ENCODE measurements around the gene ZIC5.
"Not testable (repeated sequence)": the region's sequence is repeated elsewhere in the genome, so short reads cannot be mapped to it uniquely, and the experiment has no call there.

The ZIC5 gene

GRCh38 chr13:99960663-99961311 lies 10.8 kb downstream of the ZIC5 start:
- DNase-seq (ENCODE audit: low read depth, low spot score), result peak; percentile 23

DNA sequence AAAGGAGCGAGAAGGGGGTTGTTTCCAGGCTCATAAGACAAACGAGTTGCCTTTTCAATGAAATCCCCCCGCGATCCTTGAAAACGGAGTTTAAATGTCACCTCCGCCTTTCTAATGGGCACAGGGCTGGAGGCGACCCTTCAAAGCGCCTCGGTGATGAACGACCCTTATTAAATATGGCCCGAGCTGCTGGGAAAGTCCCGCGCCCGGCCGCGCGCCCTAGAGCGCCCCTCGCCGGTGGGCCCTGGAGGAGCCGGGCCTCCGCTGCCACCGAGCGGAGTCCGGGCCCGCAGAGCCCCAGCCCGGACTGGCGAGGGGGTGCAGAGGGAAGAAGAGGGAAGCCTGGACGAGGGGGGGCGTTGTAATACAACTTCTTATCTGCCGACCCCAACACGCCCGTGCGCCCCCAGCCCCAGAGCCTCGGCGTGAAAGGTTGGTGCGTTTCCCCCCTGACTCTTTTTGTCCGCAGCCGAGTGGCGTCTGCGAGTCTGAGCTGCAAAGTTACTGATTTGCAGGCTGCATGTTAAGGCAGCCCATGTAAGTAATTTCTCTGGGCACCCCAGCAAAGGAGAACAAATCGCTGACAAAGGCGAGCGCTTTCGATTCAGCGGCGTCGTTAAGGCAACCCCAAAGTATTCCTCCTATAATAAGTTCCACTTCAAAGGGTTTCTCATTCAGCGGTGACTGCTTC lies 11.9 kb downstream of the ZIC5 start:
- peak; percentile 67 for DNase-seq (ENCODE audit: low read depth, low spot score)

- peak; percentile 32 for DNase-seq (ENCODE audit: low read depth, low spot score)
These were observed 12.4 kb downstream of the ZIC5 start for GRCh38 chr13:99959127-99959539.

DNA sequence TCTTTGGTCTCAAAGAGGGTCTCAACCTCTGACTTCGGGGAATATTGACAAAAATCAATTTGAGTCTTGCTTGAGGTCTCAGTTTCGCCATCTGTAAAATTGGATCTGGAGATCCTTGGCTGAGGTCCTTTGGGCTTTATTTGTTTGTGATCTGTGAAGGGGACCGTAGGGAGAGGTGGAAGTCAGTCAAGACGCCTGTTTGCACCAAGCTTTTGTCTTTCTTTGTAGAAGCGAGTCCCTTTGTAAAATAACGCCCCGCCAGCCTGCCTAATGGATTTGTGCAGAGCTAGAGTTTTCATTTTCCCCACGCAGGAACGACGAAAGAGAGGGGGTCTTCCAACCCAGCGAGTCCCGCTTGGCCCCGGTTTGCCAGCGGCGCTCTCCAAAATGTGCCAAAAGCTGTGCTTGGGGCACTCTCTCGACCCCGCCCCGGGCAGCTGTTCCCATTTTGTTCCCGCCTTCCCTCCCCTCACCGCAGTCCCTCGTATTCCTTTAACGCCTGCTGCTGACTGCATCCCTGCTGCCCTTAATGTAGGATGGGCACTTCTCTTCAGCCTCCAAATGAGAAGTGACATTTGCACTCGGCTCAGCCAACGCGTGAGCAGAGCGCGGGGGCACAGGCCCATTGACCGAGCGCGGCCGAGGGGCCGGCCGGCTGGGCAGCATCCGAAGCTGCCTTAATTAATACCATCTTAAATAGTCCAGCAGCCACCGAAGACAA lies 13.0 kb downstream of the ZIC5 start:
- DNase-seq (ENCODE audit: low read depth, low spot score), result no peak

GRCh38 chr13:99956473-99957349 lies 14.9 kb downstream of the ZIC5 start:
- peak; percentile 37 for DNase-seq (ENCODE audit: low read depth, low spot score)

- DNase-seq (ENCODE audit: low read depth, low spot score), result peak; percentile 67
These were observed 15.7 kb downstream of the ZIC5 start for GRCh38 chr13:99955747-99956472.

DNA sequence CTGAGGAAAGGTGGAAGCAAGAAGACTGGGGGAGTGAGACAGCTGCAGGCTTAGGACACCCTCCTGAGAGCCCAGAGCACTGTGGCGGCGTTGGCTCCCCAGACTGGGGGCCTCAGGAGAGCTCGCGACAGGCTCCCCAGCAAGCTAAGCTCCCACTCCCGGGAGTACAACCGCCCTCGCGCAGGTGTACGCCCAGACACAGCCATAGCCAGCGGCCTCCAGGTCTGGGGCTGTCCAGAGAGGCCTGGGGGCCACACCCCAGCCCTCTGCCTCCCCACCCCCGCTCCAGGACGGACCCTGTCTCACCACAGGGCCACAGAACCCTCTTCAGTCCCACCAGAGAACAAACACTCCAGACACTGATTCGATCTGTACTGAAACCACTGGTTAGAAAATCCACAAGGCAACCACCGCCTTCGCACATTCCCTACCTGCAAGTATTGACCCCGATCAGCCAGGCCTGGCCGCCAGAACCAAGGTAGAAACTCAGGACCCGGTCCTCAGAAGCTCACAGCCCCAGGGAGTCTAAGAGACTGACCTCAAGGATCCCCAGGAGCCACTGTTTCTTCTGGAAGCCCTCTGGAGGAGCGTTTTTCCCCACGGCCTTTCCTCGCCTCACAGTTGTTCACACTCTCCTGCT lies 16.3 kb downstream of the ZIC5 start:
- no peak for DNase-seq (ENCODE audit: low read depth, low spot score)

DNA sequence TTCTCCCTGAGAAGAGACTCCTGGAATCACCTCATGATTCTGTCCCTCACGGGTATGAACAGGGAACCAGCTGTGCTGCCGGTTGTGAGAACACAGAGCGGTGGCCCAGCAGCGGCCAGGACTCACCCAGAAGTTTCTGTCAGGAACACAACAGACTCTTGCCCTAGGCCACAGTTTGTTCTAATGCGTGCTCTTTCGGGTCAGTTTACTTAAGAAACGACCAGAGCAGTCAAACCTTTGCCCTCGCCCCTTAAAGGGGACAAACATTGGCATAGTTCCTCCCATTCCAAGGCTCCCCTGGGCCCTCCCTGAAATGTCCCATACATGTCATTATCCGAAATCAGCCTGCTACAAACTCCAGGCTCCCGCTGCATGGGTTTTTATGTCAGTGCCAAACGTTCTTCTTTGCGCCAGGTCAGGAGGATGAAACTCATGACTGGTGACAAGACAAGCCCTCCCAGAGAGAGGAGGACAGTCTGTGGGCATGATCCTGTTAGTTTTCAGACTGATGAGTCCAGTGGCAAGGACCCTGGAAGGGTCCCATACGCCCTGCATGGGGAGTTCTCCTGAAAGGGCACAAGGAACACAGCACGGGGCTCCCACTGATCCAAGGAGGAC lies 18.3 kb downstream of the ZIC5 start:
- no peak for DNase-seq (ENCODE audit: low read depth, low spot score)

DNA sequence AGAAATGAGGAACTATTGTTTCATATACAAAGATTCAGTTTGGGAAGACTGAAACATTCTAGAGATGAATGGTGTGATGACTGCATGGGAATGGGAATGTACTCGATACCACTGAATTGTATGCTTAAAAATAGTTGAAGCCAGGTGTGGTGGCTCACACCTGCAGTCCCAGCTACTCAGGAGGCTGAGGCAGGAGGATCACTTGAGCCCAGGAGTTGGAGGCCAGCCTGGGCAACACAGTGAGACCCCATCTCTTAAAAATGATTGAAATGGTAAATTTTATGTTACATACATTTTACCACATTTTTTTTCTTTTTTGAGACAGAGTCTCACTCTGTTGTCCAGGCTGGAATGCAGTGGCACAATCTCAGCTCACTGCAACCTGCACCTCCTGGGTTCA lies 19.9 kb downstream of the ZIC5 start:
- DNase-seq (ENCODE audit: low read depth, low spot score), result not testable (repeated sequence)

DNA sequence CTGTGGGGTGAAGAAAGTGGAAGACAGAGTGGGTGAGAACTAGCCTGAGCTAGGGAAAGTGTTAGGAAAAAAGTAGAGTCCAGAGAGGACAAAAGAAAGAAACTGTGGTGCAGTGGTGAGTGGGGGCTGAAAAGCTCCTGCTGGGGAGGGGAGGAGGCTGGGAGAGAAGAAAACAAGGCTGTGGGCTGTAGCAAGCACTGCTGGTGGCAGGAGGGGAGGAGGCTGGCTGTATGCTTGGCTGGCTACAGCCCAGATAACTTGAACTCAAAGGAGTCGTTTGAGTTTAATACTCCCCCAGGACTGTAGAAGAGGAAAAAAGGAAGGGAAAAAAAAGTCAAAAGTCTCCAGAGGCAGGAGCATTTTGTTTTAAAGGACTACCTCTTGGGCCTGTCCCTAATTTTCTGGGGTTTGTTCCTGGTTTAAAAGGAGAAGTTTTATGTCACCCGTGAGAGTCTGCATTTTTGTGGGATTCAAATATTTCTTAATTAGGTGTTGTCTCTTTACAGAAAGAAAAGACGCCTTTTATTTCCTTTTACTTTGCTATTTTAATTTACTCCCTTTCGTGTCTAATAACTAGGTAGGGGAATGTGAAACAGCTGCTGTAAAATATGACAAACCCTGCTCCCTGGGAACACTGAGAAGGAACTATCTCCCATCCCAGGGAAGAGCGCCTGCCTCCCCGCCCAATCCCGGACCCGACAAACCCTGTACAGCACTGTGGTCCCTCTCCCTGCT lies 21.7 kb downstream of the ZIC5 start:
- DNase-seq (ENCODE audit: low read depth, low spot score), result peak; percentile 74

DNA sequence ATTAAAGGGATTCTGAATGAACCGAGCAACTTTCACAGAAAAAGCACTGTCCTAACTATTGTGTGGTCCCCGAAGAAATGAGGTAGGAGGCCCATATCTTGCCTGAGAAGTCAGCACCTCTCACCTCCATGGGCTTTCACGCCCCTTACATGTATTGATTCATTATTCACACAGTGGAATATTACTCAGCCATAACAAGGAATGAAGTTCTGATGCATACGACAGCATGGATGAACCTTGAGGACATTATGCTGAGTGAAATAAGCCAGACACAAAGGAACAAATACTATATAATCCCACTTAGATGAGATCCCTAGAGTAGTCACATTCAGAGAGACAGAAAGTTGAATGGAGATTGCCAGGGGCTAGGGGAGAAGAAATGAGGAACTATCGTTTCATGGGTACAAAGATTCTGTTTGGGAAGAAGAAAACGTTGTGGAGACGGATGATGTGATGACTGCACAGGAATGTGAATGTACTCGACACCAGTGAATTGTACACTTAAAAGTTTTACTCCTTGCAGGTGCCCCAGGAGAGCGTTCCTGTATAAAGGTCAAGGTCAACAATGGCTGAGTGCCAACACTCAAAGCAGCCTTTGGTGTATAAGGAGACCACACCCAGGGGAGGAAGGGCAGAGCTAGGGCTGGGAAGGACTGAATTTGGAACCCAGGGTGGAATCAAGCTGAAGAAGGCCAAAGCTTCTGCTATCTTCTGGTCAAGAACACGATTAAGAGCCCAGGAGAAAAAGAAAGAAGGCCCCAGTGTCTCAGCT lies 22.5 kb downstream of the ZIC5 start:
- DNase-seq (ENCODE audit: low read depth, low spot score), result no peak

DNA sequence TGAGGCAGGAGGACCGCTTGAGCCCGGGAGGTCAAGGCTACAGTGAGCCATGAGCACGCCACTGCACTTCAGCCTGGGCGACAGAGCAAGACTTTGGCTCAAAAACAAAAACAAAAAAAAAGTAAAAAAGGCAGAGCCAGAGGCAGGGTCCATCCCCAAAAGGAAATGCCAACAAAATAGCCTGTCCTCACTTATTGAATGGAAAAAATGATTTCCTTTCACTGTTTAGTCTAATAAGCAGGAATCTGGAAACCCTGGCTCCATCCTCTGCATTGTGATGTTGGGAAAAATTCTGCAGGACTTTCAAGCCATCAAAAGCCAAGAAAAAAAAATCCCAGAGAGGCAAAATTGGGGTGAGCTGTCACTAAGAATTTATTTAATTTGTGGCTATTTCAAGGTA lies 23.2 kb downstream of the ZIC5 start:
- DNase-seq (ENCODE audit: low read depth, low spot score), result no peak

DNA sequence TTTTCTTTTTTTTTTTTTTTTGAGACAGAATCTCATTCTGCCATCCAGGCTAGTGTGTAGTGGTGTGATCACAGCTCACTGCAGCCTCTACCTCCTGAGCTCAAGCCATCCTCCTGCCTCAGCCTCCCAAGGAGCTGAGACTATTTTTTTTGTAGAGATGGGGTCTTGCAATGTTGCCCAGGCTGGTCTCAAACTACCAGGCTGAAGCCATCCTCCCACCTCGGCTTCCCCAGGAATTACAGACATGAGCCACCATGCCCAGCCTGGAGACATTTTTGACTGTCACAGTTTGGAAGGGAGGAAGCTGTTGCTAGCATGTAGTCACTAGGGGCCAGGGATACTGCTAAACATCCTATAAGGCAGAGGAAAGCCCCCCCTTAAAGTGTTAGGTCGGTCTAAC lies 23.9 kb downstream of the ZIC5 start:
- no peak for DNase-seq (ENCODE audit: low read depth, low spot score)

- not testable (repeated sequence) for DNase-seq (ENCODE audit: low read depth, low spot score)
These were observed 26.1 kb downstream of the ZIC5 start for GRCh38 chr13:99945515-99945914.

GRCh38 chr13:99944606-99945005 lies 27.0 kb downstream of the ZIC5 start:
- DNase-seq (ENCODE audit: low read depth, low spot score), result no peak

DNA sequence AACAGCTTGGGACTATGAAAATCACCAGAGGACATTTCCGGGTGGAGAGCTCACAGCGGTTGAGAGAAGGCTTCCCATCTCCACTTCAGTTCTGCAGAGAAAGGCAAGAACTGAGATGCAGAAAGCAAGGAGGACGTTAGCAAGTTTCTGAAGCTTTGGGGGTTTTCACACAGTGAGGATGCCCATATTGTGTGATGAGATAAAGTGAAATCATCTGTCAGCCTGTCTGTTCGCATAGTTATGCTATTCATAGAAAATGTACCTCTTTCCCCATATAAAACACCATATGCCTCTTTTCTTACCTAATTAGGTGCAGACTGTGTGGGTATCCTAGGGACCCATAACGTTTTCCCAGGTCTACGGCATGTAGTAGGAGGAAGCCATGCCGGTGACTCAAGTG lies 27.5 kb downstream of the ZIC5 start:
- DNase-seq (ENCODE audit: low read depth, low spot score), result no peak

DNA sequence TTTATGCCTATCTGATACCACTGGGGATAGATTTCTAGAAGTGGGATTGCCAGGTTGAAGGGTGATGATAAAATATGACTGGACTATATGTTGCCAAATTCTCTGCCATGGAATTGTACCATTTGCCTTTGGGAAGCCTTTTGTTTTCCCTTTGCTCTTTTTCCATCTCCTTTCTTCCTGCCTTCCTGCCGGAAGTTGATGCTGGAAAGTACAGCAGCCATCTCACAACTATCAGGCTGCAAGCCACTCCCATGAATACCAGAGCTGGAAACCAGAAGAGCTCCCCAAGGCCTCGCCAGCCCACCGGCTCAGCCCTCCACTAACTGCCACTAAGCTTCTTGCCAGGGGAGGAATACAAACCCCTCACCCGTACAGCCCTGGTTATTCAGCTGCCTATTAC lies 29.7 kb downstream of the ZIC5 start:
- DNase-seq (ENCODE audit: low read depth, low spot score), result no peak

DNA sequence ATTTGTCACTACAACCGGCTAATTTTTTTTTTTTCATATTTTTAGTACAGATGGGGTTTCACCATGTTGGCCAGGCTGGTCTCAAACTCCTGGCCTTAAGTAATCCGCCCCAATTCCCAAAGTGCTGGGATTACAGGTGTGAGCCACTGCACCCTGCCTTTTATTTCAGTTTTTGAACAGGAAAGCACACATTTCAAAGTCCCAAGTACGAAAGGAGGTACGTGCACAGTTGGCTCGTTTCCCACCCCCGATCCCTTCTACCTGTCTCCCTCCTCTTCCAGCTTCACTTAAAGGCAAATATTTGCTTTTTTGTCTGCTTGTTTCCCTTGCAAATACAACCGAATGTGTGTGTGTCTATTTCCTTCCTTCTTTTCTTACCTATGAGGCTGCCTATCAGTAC lies 30.5 kb downstream of the ZIC5 start:
- no peak for DNase-seq (ENCODE audit: low read depth, low spot score)

DNA sequence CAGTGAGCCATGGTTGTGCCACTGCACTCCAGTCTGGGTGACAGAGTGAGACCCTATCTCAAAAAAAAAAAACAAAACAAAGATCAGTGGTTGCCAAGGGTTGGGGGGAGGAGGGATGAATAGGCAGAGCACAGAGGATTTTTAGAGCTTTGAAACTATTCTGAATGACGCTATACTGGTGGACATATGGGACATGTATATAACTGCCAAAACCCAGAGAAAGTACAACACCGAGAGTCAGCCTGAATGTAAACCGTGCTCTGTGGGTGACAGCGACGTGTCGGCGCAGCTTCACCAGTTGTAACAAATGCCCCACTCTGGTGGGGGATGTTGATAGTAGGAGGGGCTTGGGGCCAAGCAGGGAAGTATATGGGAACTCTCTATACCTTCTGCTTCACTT lies 32.9 kb downstream of the ZIC5 start:
- no peak for DNase-seq (ENCODE audit: low read depth, low spot score)

Measured in astrocyte of the hippocampus (primary cell).